Astrocyte (in vitro differentiated cells and primary cell): ENCODE results near the gene ITPR2.

Source experiments
- CTCF ChIP-seq: IDR thresholded peaks from 2 replicates; pipeline ENCODE4 v1.5.1; 2011; ENCODE audit warnings: low read depth, mild to moderate bottlenecking, inconsistent platforms, low read length, moderate library complexity; ENCODE audit not compliant: insufficient read depth
- EZH2 ChIP-seq: IDR thresholded peaks from 2 replicates; pipeline ENCODE4 v1.6.1; 2012; ENCODE audit warnings: mild to moderate bottlenecking, low read length, inconsistent platforms; ENCODE audit not compliant: insufficient read depth

- TF ChIP-seq EZH2 (no peak), CTCF (no peak)
Measured at GRCh38 chr12:26566186-26566585, 266.8 kb downstream of the ITPR2 start.
